Stimulated activated CD4-positive, alpha-beta T cell treated with anti-CD3 and anti-CD28 coated beads, Interleukin-4, amount 100 ng/mL, for 4 hours (primary cell): Measurements from ENCODE around the gene YTHDF1.
"Not testable (repeated sequence)": the region's sequence is repeated elsewhere in the genome, so short reads cannot be mapped to it uniquely, and the experiment has no call there.

Experiments
- DNase-seq, 2 experiments: peaks; one replicate each; pipeline ENCODE4 v3.0.0-alpha.2; 2020

YTHDF1 gene

GRCh38 chr20:63216041-63216848 is at the start of gene YTHDF1:
TSS of gene YTHDF1 (minus strand) at chr20:63216131. CDS start at chr20:63215892, 239 bp downstream.
- peak; percentile 95 to 96 for DNase-seq

- DNase-seq: no peak
Observed at GRCh38 chr20:63264519-63264918, 48.6 kb upstream of the YTHDF1 start.

DNA sequence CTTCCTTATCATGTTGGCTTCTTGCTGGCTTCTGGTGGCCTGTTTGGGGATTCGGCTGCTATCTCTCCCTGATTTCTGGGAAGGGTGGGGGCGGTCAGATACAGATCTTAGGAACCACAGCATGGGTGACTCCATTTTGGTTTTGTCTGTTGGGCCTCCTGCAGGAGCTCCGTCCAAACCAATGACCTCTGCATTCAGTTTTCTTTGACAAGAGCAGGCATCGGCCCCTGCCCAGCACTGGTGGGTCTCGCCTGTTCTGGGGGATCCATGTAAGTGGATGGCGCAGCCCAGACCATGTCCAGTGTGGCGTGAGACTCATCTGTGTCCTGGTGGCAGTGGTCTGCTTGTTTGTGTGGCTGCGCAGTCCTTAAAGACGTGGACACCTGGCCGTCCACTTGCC is 48.1 kb upstream of the YTHDF1 start:
- no peak for DNase-seq

- DNase-seq: no peak
Observed at GRCh38 chr20:63262836-63263235, 46.9 kb upstream of the YTHDF1 start.

DNA sequence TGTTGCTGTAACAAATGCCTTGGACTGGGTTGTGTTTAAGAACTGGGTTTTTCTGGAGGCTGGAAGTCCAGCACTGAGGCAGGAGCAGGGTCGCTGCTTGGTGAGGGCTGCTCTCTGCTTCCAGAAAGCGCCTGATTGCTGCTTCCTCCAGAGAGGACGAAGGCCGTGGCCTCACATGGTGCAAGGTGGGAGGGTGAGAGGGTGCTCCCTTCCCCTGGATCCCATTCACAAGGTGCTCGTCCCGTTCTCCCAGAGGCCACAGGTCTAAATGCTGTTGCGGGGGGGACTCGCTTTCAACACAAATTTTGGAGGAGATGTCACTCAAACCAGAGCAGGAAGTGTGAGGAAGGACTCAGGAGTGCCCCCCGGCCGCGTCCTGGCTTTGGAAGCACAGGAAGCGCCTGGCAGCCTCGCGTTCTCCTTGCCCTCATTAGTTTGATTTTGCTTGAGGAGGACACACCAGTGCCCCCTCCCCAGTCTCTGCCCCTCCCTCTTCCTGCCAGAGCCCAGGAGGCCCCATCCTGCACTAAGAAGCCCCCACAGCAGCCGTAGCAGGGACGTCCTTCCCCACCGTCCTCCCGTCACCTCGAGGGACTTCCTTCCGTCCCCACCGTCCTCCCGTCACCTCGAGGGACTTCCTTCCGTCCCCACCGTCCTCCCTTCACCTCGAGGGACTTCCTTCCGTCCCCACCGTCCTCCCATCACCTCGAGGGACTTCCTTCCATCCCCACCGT is 46.0 kb upstream of the YTHDF1 start:
- DNase-seq: no peak

- no peak for DNase-seq
Observed at GRCh38 chr20:63261060-63261794, 45.3 kb upstream of the YTHDF1 start.

DNA sequence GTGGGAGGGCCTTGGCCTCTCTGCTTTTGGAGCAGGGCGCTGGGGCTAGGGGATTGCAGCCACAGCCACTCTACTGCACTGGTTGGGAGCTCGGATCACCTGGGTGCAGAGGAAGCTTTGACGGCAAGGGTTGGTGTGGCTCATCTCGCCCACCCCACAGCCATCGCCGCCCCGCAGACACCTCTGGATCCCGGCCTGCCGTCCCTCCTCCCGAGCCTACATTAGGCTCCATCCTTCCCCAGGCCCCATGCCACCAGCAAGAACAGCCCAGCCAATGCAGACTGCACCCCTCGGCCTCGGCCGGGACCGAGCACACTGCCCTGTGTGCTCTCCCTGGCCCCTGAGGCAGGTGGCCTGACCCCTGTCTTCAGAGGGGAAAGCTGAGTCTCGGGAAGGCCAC is 44.6 kb upstream of the YTHDF1 start:
- DNase-seq: no peak

GRCh38 chr20:63259734-63260460 is 44.0 kb upstream of the YTHDF1 start:
- DNase-seq: no peak

- no peak for DNase-seq
Observed at GRCh38 chr20:63258781-63259180, 42.9 kb upstream of the YTHDF1 start.

GRCh38 chr20:63257629-63258028 is 41.7 kb upstream of the YTHDF1 start:
- DNase-seq: no peak

GRCh38 chr20:63256954-63257353 is 41.0 kb upstream of the YTHDF1 start:
- DNase-seq: no peak

DNA sequence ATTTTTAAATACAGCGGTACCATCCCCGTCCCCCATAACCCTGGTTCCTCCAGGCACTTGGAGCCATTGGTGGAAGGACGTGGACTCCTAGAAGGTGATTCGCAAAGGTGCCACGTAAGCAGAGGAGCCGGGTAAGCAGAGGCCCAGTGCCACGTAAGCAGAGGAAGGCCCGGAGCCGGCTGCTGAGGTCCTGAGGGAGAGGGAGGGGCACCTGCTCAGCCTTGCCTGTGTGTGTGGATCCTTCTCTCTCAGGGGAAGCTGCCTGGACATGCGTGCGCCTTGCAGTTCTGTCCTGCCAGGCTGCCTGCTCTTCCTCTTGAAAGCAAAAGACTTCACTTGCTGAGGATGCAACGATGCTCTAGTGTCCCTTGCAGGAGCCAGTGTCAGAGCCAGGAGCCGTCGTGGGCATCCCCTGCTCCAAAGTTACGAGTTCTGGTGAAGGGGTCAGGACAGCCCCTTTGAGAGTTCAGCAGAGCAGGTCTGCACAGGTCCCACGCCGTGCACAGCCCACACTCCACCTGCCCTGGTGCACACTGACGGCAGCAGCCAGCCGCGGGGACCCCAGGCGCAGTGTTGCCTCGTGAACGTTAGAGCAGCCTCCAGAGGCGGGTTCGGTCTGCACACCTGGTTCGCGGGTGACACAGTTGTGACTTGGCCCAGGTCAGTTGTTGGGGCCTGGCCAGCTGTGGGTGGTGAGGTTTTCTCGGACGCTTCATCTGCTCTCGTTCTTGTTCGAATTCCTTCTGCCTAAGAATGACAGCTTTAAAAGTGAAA is 40.2 kb upstream of the YTHDF1 start:
- DNase-seq: no peak

DNA sequence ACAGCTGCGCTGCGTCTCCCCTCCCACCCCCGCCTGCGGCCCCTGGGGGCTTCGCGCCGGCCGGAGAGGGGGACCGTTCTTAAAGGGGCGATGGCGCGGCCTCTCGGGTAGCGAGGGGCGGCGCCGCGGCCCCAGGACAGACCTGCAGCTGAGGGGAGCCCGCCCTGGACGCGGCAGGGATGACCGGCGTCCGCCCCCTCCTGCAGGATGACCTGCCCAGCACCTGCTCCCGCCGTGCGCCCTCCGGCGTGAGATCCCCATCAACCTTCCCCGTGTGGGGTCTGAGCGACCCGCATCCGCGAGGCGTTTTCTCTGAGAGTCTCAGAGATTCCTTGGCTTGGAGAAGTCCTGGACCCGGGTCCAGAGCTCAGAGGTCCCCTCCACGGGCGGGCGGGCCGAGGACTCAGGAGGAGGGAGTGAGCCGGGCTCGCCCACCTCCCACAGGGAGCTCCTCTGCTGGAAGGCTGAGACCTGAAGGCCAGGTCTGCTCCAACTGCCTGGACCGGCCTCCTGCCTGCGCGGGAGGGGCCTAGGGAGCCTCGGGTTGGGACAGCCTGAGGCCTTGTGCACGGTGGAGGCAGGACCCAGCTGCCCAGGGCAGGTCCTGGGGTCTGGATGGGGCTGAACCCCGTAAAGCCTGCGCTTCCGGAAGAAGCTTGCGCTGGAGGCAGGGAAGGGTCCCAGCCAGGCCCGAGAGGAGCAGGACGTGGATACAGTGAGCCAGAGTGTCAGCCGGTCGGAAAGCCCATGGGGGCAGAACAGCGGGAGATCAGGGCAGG is 38.9 kb upstream of the YTHDF1 start:
- DNase-seq: no peak

DNA sequence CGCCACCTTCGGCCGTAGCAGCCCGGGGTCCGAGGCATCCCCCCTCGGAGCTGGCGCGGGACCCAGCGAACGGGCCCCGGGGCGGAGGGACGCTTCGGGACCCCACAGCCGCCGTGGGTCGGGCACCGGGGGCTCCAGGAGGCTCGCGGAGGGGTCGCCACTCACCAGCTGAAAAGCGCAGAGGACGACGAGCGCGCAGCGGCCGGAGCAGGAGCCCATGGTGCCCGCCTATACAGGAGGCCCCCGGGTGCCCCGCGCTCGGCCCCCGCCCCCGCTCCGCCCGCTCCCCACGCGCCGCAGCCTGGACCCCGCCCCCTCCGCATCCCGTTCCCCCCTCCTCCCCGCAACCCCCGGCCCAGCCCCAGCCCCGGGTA is 38.3 kb upstream of the YTHDF1 start, which contains the start of gene NKAIN4:
Gene NKAIN4, minus strand, starts transcription at position 232 of the 374 bp plus-strand sequence. Its CDS starts 13 bp downstream, at position 219.
- DNase-seq: no peak

- DNase-seq: peak; percentile 8 to 17
Observed at GRCh38 chr20:63253438-63254231, 37.7 kb upstream of the YTHDF1 start.

DNA sequence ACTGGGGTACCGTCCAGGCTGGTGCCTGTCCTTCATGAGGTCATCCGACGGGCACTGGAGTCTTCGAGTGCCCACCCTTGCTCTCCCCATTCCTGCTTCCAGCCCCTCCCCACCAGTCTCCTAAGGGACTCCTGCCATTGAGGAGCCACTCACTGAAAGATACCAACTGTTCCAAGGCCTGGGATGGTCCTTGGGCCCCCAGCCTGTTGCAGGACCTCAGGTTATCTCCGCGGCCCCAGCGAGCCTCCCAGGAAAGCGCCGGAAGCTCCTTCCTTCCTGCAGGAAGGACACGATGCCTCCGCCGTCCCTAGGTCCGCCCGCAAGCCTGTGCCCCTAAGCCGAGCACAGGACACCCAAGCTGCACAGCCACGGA is 37.1 kb upstream of the YTHDF1 start:
- no peak for DNase-seq

GRCh38 chr20:63252284-63252711 is 36.4 kb upstream of the YTHDF1 start:
- no peak for DNase-seq

GRCh38 chr20:63251350-63251749 is 35.4 kb upstream of the YTHDF1 start:
- DNase-seq: not testable (repeated sequence)

DNA sequence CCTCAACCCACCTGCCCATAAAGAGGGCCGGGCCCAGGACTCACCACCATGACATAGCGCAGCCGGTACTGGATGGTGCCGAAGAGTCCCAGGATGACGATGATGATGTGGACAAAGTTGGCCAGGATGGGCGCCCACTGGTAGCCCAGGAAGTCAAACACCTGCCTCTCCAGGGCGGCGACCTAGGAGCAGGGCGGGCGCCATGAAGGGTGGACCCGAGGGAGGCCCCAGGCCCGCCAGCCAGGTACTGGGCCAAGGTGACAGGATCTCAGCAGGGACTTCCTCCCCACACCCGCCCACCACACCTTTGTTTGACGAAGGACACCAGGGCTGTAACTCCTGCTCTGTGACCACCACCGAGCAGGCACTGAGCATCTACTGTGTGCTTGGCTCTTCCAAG is 34.0 kb upstream of the YTHDF1 start:
- no peak for DNase-seq
